HG03060 (cell line): ENCODE data around the gene MCCC1.
A peak's percentile ranks its signal among the peaks of the same experiment; 100 is the strongest.

ENCODE experiments used
- ATAC-seq: cut with Tn5 transposase; IDR thresholded peaks from one replicate; pipeline ENCODE4 v1.9.1; 2021; ENCODE audit warnings: low read depth, moderate number of reproducible peaks; ENCODE audit not compliant: unreplicated experiment

The MCCC1 gene

DNA sequence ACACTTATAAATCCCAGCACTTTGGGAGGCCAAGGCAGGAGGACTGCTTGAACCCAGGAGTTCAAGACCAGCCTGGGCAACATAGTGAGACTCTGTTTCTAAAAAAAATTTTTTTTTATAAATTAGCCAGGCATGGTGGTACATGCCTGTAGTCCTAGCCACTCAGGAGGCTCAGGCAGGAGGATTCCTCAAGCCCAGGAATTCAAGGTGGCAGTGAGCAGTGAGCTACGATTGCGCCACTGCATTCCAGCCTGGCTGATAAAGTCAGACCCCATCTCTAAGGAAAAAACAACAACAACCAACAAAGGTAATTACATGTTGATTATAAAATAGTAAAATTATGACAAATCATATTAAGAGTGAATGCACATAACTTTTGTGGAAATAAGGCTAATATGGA, 40.9 kb downstream of the MCCC1 start:
- no peak for ATAC-seq

- ATAC-seq, result no peak
These were observed 48.6 kb downstream of the MCCC1 start for GRCh38 chr3:183050706-183051105.

- no peak for ATAC-seq
These were observed 52.4 kb downstream of the MCCC1 start for GRCh38 chr3:183046883-183047282.

GRCh38 chr3:183044547-183045229, 54.6 kb downstream of the MCCC1 start:
- peak; percentile 95 for ATAC-seq

DNA sequence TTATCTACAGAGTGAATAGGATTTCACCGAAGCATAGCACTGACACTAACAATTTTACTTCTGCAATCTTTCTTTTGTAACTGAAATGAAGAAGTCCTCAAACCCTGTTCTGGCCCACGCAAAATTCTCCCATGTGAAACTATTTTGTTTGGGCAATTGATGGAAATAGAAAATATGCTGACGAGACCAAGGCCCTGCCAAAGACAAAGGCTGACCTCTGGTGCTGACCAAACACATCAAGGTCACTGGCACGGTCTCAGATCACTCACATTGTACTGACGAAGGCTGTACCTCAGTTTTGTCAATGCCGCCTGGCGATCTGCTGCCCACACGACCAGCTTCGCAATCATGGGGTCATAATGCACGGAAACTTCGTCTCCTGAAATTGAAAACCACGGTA, 60.5 kb downstream of the MCCC1 start:
- no peak for ATAC-seq

DNA sequence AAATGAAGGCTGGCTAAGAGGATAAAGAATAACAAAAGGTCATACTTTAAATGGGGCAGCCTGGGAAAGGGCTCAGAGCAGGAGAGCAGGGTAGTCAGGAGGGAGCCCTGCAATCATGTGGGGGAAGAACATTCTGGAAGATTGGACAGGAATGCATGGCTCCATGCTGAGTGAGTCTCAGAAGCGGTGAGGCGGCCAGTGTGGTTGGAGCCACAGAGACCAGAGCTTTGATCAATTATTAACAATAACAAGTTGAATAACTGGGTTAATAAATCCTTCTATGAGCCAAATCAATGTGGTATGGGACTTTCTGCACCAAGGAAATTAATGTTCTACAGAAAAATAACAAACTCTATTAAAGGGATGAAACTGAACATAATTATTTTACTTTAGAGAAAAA, 61.1 kb downstream of the MCCC1 start:
- ATAC-seq, result peak; percentile 47

DNA sequence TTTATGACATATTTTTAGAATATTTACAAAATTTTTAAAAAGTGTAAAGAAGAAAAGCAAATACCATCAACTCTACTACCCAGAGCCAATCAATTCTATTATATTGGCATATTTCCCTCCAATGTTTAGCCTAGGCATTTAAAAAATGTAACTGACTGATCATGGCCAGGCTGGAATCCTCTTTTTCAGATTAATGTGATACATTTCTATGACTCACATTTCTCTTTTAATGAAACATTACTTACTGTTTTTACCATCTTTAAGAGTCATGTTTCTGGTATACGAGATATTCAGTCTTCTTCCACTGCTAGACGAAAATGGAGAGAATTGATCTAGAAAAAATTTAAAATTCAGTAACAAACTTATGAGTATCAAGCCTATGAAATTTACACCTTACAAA, 65.5 kb downstream of the MCCC1 start:
- ATAC-seq, result no peak

GRCh38 chr3:183032880-183033555, 66.3 kb downstream of the MCCC1 start:
- ATAC-seq, result no peak

DNA sequence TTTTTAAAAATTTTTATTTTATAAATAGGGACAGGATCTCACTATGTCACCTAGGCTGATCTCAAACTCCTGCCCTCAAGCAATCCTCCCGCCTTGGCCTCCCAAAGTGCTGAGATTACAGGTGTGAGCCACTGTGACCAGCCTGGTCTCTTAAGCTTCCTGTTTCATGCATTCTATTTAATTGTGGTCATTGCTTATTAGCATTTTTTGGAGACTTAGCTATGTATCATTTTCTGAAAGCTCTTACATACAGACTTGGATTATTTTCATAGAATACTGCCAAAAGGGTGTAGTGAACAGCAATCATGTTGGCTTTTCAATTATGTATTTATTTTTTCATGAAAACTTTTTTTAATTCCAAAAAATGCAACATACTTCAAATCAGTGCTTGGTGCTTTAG, 67.5 kb downstream of the MCCC1 start:
- ATAC-seq, result no peak

DNA sequence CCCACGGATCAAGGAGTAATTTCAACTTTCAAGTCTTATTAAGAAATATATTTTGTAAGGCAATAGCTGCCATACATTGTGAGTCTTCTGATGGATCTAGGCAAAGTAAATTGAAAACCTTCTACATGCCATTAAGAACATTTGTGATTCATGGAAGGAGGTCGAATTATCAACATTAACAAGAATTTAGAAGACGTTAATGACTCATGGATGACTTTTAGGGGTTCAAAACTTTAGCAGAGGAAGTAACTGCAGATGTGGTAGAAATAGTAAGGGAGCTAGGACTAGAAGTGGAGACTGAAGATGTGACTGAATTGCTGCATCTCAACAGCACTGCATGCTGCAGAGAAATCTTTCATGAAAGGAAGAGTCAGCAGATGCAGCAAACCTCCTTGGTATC, 70.9 kb downstream of the MCCC1 start:
- no peak for ATAC-seq

DNA sequence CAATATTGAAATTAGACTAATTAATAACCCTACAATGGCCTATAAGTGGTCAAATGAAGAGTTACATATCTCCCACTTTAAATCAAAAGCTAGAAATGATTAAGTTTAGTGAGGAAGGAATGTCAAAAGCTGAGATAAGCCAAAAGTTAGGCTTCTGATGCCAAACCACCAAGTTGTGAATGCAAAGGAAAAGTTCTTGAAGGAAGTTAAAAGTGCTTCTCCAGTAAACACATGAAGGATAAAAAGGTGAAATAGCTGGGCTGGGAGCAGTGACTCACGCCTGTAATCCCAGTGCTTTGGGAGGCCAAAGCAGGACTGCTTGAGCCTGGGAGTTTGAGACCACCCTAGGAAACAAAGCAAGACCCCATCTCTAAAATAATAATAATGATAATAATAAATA, 72.0 kb downstream of the MCCC1 start:
- no peak for ATAC-seq

DNA sequence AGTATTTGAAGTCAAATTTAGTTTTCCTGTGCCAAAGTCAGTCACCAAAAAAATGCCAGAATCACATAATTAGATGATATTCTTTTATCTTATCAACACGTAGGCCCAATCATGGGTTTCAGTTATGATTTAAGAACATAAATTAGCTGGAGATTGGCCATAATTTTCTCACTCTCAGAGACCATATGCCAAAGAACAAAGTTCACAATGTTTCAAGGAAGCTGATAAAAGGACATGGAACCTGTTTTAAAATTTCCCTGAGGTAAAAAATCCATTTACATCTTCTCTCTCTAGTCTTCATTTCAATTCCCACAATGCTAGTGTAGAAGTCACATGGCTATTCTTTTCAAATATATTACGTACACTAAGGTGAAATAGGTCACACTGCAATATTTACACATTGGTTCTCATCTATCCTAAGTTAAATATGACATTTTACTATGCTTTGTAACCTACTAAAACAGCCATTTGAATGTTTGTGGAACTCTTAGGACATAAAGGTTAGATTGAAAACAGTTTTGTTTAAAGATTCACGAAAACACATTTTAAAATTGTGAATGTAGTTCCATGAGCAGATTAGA, 76.3 kb downstream of the MCCC1 start:
- no peak for ATAC-seq

DNA sequence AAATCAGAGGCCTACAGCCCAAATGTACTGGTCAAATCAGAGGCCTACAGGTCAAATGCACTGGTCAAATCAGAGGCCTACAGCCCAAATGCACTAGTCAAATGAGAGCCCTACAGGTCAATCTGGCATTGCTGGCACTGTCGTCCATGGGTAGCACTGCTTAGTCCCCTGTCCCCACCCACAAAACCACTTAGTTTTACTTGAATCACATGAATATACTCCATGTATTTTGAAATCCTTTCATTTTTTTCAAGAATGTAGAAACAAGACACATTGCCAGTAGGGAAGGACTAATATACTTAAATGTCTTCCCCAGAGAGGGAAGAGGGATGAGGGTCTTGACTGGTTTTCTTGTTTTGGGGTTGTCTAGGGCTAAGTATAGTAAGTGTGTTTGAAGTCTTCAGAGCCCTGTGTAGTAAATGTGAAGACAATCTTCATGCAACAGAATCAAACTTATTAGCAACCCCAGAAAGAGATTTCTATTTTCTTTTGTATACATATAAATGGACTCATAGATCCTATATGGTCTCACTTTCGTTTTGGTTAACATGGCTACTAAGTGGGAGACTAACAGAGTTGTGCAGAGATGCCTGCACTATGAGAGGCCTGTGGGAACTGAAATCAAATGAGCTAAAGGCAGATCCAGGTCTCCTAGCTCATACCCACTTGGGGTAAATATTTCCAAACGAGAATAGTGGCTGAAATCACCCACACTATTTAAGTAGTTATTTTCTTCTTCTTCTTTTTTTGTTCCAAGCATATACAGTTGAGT, 80.7 kb downstream of the MCCC1 start:
- no peak for ATAC-seq

DNA sequence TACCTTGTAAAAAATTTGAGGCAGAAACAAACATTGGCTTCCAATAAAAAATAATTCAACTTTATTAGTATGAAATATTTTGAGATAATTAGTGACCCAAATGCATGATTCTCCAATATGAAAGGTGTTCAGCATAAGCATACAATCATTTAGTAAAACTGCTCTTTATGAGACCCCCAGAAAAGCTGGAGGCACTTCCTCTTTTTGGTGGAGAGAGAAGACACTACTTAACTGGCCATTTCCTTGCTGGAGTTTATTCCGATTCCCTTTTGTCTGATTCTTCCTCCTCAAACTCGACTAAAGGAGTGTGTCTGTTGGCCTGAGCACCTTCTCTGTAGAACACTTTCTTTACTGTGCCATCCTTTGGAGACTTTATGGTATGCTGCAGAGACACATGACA, 84.1 kb downstream of the MCCC1 start:
- no peak for ATAC-seq

- ATAC-seq, result no peak
These were observed 85.4 kb downstream of the MCCC1 start for GRCh38 chr3:183013856-183014255.

- ATAC-seq, result no peak
These were observed 86.2 kb downstream of the MCCC1 start for GRCh38 chr3:183013074-183013473.

DNA sequence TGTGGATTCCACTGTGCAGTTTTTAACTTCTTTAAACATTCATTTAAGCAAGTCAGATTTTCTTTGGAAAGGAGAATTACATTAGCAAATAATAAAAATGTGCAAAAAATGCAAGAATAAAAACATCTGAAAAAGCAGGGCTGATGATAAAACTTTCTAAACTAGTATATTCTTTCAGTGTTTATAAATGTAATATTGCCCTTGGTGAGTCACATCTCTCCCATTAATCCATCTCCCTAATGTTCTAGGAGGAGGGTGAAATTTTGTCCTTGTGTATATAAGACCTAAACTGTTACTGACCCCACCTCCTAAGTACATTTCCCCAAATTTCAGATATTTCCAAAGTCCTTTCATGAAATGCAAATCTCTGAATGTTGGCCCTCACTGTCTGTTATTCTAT, 90.5 kb downstream of the MCCC1 start:
- ATAC-seq, result no peak

- ATAC-seq, result no peak
These were observed 91.0 kb downstream of the MCCC1 start for GRCh38 chr3:183008303-183008702.

GRCh38 chr3:183006396-183007002, 92.8 kb downstream of the MCCC1 start:
- no peak for ATAC-seq

DNA sequence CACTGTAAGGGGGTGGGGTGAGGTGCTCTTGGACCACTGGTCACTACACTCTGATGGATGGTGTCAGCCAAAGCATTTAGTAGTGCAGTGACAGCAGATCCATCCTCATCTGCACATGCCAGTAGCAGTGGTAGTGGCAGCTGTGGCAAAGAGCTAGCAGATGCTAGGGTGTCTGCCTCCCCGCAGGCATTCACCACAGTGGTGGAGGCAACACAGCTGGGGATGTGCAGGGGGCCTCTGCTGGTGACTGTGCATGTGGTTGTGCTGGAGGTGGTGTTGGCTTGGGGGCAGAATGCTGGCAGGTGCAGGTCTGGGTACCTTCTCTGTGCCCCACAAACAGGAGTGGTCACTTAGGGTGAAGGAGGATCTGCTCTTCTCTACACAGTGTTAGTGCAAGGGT, 99.5 kb downstream of the MCCC1 start:
- no peak for ATAC-seq
